Gastrocnemius medialis (tissue), 4 donors: ENCODE measurements around the gene MARK2. TPM values are rescaled to one million over a fixed set of nuclear protein-coding genes. Genes with fewer than 3 reads are reported as not detected.

Experiments used
- ATAC-seq, 2 donors: fragments of 150-250 bp; one replicate each; pipeline ENCODE4 v1.9.1; 2016
- DNase-seq, 2 donors: peaks; one replicate each; pipeline ENCODE4 v3.0.0-alpha.2; 2019
- H3K27ac ChIP-seq, 4 donors: fragments of 200-600 bp; sonication (generic); 1 replicate in 1 of 4; 2 replicates in 3 of 4; pipeline ENCODE4 v1.5.1; 2016 to 2018; ENCODE audit warnings: mild to moderate bottlenecking in 2 of 4, moderate library complexity in 1 of 4
- H3K27me3 ChIP-seq, 3 donors: fragments of 200-600 bp; sonication (generic) in 2 of 3; 1 replicate in 1 of 3; 2 replicates in 2 of 3; pipeline versions ENCODE4 v1.5.1 to v1.6.0; 2016 to 2019; ENCODE audit warnings: mild to moderate bottlenecking in 1 of 3, moderate library complexity in 1 of 3
- H3K36me3 ChIP-seq, 2 donors: fragments of 200-600 bp; sonication (generic) in 1 of 2; one replicate each; pipeline ENCODE4 v1.5.1; 2017 to 2018
- H3K4me1 ChIP-seq, 2 donors: fragments of 200-600 bp; sonication (generic) in 1 of 2; one replicate each; pipeline ENCODE4 v1.5.1; 2016 to 2017; ENCODE audit warnings: mild to moderate bottlenecking in 2 of 2
- H3K4me3 ChIP-seq, 4 donors: fragments of 200-600 bp; sonication (generic) in 3 of 4; 1 replicate in 1 of 4; 2 replicates in 3 of 4; pipeline ENCODE4 v1.5.1; 2016 to 2019; ENCODE audit warnings: mild to moderate bottlenecking in 2 of 4
- H3K9me3 ChIP-seq, 3 donors: fragments of 200-600 bp; sonication (generic) in 2 of 3; 1 replicate in 1 of 3; 2 replicates in 2 of 3; pipeline ENCODE4 v1.5.1; 2016 to 2019
- POLR2A ChIP-seq, 2 donors: fragments of 450-650 bp; IDR thresholded peaks; one replicate each; pipeline ENCODE4 v1.6.1; 2017; ENCODE audit warnings: antibody characterized with exemption in 2 of 2, mild to moderate bottlenecking in 2 of 2, moderate library complexity in 2 of 2
- in situ Hi-C, 4 donors: fragments of 200-750 bp; cut with MboI; loops; one replicate each; pipeline versions ENCODE4 v1.15.0 to v1.8.0; 2017; ENCODE audit warnings: low sequenced_read_pairs in 4 of 4
- intact Hi-C: fragments of 100-400 bp; cut with DNase I; formaldehyde crosslinking; loops from one replicate; pipeline ENCODE4 v1.15.1; 2023; ENCODE audit warnings: low total_unique reads
- total RNA-seq, 4 donors: library from RNA; depleted of rRNA; stranded (reverse); fragments of >200 nt; gene quantifications; one replicate each; pipeline versions ENCODE4 v1.1.0 to v1.2.3, GENCODE V29; 2016
- TF ChIP-seq, protein P1 (sequence below), 5 experiments: fragments of 450-650 bp in 3 of 5; fragments of 200-600 bp in 2 of 5; sonication (generic) in 2 of 5; IDR thresholded peaks in 4 of 5; conservative IDR thresholded peaks in 1 of 5; 1 replicate in 4 of 5; 2 replicates in 1 of 5; pipeline ENCODE4 v1.5.1; 2016 to 2019; ENCODE audit warnings: antibody characterized with exemption in 5 of 5, mild to moderate bottlenecking in 3 of 5, moderate library complexity in 3 of 5

MARK2 gene
- total RNA-seq, 4 donors from 2014 or later = 17.8 to 37.2 (median 30.3) TPM

GRCh38 chr11:63821411-63821810 is 17.5 kb upstream of the MARK2 start:
- peaks cover 0 to 58% of the 10 kb centered on the region in 2 donors for H3K36me3 ChIP-seq
- no peaks in the 10 kb centered on the region for H3K9me3 ChIP-seq
- in situ Hi-C loops (no loop called here), intact Hi-C loops (no loop called here)
- TF ChIP-seq POLR2A (IDR thresholded peaks at IDR 0.05) = no peak
- TF ChIP-seq, protein P1, sequence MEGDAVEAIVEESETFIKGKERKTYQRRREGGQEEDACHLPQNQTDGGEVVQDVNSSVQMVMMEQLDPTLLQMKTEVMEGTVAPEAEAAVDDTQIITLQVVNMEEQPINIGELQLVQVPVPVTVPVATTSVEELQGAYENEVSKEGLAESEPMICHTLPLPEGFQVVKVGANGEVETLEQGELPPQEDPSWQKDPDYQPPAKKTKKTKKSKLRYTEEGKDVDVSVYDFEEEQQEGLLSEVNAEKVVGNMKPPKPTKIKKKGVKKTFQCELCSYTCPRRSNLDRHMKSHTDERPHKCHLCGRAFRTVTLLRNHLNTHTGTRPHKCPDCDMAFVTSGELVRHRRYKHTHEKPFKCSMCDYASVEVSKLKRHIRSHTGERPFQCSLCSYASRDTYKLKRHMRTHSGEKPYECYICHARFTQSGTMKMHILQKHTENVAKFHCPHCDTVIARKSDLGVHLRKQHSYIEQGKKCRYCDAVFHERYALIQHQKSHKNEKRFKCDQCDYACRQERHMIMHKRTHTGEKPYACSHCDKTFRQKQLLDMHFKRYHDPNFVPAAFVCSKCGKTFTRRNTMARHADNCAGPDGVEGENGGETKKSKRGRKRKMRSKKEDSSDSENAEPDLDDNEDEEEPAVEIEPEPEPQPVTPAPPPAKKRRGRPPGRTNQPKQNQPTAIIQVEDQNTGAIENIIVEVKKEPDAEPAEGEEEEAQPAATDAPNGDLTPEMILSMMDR (IDR thresholded peaks at IDR 0.05 in 4 of 5, conservative IDR thresholded peaks at IDR 0.05 in 1 of 5) = no peak
- DNase-seq (no peak), ATAC-seq (no peak)
- H3K27me3 ChIP-seq = no peaks in the 10 kb centered on the region
- H3K4me1 ChIP-seq = no peaks in the 10 kb centered on the region
- no peak overlapping the region for H3K4me3 ChIP-seq
- no peak overlapping the region for H3K27ac ChIP-seq

DNA sequence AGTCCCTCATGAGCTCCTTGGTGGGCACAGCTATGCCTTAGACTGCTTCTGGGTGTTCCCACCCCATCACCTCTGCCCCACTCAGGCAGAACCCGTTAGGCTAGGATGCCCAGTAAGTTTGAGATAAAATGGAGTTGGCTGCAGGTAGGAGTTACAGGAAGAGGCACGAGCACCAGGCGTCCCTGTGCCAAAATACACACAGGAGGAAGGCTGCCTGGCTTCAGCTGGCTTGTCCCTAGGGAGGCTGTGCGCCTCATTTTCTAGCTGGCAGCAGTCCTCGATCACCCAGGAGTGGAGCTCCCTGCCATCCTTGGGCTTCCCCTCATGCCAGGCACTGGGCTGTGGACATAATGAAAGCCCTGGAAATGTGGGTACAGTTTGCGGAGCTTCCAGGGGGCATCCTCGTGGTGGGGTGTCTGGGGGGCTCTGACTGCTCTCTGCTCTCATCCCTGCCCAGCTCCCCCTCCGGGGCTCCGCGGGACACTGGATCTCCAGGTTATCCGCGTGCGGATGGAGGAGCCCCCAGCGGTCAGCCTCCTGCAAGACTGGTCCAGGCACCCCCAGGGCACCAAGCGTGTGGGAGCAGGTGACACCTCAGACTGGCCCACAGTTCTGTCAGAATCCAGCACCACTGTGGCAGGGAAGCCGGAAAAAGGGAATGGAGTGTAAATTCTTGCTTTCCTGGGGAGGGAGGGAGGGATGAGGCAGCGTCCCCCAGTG is 12.3 kb upstream of the MARK2 start:
- Histone ChIP-seq H3K27ac (no peak overlapping the region), H3K9me3 (no peaks in the 10 kb centered on the region), H3K4me1 (no peaks in the 10 kb centered on the region), H3K36me3 (peaks cover 0 to 21% of the 10 kb centered on the region in 2 donors), H3K4me3 (no peak overlapping the region), H3K27me3 (no peaks in the 10 kb centered on the region)
- intact Hi-C loops (no loop called here), in situ Hi-C loops (loop anchor here (25.0 kb wide), 2 partner anchors 311 to 336 kb away; partner anchors contain the start of gene MACROD1 (in 1 of the 4))
- TF ChIP-seq, protein P1 (IDR thresholded peaks at IDR 0.05 in 4 of 5, conservative IDR thresholded peaks at IDR 0.05 in 1 of 5) = no peak
- no peak for TF ChIP-seq POLR2A (IDR thresholded peaks at IDR 0.05)
- no peak for DNase-seq
- no peak for ATAC-seq

- Histone ChIP-seq H3K4me3 (no peak overlapping the region), H3K36me3 (no peaks in the 10 kb centered on the region), H3K4me1 (no peaks in the 10 kb centered on the region), H3K27me3 (no peaks in the 10 kb centered on the region), H3K27ac (no peak overlapping the region), H3K9me3 (no peaks in the 10 kb centered on the region)
- TF ChIP-seq, protein P1 (IDR thresholded peaks at IDR 0.05 in 4 of 5, conservative IDR thresholded peaks at IDR 0.05 in 1 of 5) = no peak
- in situ Hi-C loops (loop anchor here (10.0 to 25.0 kb wide), 3 partner anchors 115 to 332 kb away; partner anchors contain the start of gene MACROD1 (in 1 of the 4)), intact Hi-C loops (no loop called here)
- ATAC-seq = no peak
- DNase-seq = no peak
Observed at GRCh38 chr11:63829823-63830489, 9.0 kb upstream of the MARK2 start.

DNA sequence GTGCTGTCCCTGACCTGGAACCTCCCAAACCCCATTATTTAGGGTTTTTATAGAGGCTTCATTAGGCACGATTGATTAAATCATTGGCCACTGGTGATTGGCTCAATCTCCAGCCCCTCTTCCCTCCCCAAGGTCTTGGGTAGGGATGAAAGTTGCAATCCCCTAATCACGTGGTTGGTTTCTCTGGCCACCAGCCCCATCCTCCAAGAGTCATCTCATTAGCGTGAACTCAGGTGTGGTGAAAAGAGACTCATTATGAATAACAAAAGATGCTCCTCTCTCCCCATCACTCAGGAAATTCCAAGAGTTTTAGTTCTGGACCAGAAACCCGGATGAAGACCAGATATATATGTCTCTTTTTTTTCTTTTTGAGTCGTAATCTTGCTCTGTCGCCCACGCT is 7.6 kb upstream of the MARK2 start:
- ATAC-seq (no peak), DNase-seq (no peak)
- H3K27me3 ChIP-seq = no peaks in the 10 kb centered on the region
- intact Hi-C loops = no loop called here
- TF ChIP-seq POLR2A (IDR thresholded peaks at IDR 0.05) = no peak
- TF ChIP-seq, protein P1 (IDR thresholded peaks at IDR 0.05 in 4 of 5, conservative IDR thresholded peaks at IDR 0.05 in 1 of 5) = no peak
- in situ Hi-C loops = loop anchor here (10.0 to 25.0 kb wide), 3 partner anchors 113 to 331 kb away; partner anchors contain the start of gene MACROD1 (in 1 of the 4)
- H3K27ac ChIP-seq = no peak overlapping the region
- no peaks in the 10 kb centered on the region for H3K36me3 ChIP-seq
- no peaks in the 10 kb centered on the region for H3K4me1 ChIP-seq
- no peaks in the 10 kb centered on the region for H3K9me3 ChIP-seq
- no peak overlapping the region for H3K4me3 ChIP-seq
